IPS-11a (cell line): ENCODE data around the gene CEP162.
"Not testable (repeated sequence)": the region's sequence is repeated elsewhere in the genome, so short reads cannot be mapped to it uniquely, and the experiment has no call there.

ENCODE experiments used
- H3K4me3 ChIP-seq: one replicate; pipeline ENCODE4 v1.5.1; 2013; ENCODE audit warnings: low read depth, low read length, control low read depth

CEP162 gene, protein sequence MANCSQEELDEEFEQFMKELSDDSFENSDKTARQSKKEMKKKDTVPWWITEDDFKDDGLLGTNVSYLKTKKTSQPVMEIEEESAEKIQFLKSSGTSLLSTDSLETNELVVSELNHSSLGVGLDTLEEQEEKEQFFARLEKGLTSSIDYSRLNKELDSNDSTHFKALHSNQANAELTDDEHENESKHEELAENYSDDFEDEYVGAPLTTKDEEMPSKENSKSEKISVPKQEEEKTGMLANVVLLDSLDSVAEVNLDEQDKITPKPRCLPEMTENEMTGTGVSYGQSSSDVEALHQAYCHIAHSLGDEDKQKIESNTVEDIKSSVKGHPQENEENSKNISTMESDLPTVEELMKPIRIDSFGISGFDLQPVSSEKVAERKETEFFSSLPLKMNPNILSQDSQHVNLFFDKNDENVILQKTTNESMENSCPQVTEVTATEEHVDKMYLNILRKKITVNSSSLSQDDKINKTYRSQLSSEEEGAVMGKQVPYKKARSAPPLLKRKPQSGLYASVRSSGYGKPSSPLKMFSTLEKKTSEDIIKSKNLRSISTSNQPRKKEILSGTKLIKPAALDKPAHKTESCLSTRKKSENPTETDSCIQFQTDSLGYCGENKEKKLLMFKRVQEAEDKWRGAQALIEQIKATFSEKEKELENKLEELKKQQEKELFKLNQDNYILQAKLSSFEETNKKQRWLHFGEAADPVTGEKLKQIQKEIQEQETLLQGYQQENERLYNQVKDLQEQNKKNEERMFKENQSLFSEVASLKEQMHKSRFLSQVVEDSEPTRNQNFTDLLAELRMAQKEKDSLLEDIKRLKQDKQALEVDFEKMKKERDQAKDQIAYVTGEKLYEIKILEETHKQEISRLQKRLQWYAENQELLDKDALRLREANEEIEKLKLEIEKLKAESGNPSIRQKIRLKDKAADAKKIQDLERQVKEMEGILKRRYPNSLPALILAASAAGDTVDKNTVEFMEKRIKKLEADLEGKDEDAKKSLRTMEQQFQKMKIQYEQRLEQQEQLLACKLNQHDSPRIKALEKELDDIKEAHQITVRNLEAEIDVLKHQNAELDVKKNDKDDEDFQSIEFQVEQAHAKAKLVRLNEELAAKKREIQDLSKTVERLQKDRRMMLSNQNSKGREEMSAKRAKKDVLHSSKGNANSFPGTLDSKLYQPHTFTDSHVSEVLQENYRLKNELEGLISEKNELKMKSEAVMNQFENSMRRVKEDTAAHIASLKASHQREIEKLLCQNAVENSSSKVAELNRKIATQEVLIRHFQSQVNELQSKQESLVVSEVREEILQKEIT (N-terminal part only)

DNA sequence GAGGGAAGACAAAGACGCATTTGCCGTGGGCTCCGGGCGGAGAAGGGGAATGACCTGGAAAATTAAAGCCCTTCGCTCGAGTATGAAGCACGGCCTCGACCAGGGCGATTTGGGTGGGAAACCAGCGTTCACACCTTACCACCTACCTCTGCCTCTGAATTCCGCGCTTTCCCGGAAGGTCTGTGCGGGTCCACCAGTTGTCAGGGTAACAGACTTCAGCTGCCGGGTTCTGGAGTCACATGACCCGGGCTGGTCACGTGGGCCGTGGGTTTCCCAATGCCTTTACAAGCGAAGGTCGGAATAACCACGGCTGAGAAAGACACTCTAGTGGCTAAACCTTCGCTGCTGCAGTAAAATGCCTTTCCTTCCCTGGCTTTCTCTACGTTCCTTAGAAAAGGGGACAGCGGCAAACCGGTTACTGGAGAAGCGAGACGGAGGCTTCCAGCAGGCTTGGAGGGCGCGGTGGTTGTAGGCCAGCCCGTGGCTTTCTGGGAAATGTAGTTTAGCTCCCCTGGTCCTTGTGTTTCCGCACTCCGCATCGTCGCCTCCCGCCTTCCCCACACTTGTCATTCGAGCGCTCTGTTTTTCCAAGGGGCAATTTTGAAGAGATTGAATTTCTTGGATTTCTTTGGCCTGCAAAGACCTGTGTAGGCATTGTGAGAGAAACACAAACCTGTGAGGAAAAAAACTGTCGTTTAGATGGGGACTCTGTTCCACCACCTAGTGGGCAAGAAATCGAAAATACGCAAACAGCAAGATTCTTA lies at the start of gene CEP162:
TSS of gene CEP162 (minus strand) at position 210 of the 764 bp plus-strand sequence. CDS start 1,250 bp downstream, outside the sequence.
- H3K4me3 ChIP-seq = peak within 1 kb of the TSS; percentile 93

DNA sequence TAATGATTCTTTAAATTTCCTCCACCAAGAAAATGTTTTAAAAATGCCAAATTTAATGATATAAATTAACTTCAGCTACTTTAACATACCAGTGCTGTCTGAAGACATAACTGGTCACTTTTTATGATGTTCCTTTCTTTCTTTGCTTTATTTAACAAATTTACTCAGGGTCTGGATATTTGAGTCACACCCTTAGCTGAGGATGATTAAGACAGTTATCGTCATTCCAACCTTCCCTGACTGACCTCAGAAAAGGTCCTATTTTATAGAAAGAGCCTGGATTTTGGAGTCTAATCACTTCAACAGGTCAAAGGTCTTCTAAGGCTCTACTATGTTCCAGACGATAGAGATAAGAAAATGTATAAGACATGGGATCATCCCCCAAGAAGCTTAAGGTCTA lies 47.4 kb upstream of the CEP162 start:
- H3K4me3 ChIP-seq = no peak overlapping the region

DNA sequence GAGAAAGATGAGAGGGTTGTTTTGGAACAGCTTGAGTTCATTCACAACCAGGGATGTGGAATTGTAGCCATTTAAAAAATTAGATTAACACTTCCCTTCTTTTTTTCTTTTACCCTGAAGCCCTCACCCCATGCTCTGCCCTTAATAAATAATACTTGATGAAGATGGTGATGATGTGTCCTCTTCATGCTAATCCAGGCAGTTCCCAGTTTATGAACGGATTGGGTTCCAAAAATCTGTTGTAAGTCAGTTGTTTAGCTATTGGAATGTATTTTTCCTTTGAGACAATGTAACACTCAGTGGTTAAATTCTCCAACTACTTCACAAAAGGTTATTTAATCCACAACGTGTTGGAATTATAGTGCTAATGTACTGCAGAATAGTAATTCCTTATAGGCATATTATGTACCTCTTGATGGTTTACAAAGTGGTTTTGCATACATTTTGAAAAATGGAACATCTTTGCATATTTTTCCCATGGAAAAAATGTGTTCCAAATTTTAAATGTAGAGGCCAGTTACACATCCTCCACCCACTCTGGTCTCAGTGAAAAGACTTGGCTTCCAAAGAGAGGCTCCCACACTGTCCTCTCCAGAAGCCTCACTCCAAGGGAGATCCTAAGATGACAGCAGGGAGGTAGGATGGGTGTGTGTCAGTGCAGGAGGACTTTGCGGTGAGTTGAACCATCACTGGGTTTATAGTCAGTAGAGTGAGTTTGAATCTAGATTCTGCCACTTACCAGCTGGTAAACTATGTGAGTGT lies 45.8 kb upstream of the CEP162 start:
- H3K4me3 ChIP-seq = no peak overlapping the region

DNA sequence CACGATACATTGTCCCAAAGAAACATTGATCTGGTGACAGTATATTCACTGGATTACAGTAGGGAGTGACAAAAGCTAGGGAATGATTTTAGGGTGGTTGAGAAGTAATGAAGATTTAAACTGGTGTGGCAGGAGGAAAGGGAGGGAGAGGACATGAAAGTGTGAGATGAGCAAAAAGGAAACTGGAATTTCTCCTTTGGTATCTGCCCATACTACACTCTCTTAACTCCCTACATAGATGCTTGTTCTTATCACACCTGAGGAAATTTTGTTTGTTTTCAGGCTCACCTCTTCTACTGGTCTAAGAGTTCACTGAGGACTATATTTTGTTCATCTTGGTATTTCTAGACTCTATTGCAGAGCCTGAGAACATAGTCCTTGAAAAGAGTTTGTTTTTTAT lies 44.9 kb upstream of the CEP162 start:
- no peak overlapping the region for H3K4me3 ChIP-seq

DNA sequence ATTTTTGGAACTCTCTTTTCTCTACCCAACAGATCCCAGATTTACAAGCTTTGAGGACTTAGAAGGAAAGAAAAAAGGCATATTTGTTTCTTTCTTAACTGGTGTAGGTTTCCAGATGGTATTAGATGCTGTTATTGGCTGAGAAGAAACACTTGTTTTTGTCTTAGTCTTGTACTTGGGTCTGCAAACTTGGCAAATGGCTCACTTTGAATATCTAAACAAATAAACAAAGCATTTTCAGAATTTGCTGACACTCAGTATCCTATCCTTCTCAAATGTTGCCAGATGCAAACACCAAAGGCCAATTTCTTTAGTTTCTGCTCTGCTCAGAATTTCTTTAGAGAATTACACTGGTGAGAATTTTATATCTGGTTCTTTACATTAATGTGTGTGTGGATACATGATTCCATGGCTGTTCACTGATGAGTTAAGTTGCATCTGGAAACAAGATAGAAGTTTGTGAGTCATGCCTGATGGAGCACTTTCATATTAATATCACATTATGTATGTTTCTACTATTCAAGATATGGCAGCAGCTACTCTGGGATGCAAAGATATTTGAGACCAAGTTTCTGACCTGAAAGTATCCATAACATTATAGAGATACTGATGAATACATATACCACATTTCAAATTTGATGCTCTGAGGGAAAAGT lies 43.7 kb upstream of the CEP162 start:
- no peak overlapping the region for H3K4me3 ChIP-seq

DNA sequence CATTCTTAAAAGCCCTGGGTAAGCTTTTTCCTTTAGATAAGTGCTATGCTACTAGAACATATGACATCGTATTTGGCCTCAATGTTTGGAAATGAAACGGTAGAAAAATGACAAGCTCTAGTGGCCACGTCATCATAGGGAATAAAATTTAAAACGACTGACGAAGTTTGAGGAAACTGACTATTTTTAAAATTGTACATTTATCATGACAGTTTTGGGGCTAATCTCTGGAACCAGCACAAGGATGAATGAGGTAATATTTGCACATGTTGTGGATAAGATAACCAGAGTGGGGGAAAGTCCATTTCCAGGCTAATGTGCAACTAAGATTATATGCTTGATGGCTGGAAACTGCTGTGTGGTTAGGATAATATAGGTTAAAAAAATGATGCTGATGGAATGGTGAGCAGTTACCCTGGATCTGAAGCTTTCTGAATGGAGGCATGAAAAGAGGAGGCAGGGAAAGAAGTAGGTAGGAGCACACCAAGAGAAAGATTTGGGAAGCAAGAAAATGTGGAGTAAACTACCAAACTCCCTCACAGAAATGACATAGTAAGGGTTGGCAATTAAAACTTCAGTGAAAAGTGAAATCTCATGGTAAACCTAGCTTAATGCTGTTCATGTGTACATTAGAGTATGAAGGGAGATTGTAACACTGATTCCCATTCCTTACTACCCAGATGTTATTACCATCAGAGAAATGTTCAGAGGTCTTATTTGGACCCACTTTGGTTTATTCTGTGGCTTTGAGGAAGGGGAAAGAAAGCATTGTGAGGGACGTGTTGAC lies 42.7 kb upstream of the CEP162 start:
- H3K4me3 ChIP-seq = no peak overlapping the region

DNA sequence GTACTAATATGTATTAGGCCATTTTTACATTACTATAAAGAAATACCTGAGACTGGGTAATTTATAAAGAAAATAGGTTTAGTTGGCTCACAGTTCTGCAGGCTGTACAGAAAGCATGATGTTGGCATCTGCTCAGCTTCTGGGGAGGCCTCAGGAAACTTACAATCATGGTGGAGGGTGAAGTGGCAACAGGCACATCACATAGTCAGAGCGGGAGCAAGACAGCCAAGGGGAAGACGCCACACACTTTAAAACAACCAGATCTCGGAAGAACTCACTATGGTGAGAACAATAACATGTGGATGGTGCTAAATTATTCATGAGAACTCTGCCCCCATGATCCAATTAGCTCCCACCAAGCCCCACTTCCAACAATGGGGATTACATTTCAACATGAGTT lies 41.3 kb upstream of the CEP162 start:
- H3K4me3 ChIP-seq = no peak overlapping the region

DNA sequence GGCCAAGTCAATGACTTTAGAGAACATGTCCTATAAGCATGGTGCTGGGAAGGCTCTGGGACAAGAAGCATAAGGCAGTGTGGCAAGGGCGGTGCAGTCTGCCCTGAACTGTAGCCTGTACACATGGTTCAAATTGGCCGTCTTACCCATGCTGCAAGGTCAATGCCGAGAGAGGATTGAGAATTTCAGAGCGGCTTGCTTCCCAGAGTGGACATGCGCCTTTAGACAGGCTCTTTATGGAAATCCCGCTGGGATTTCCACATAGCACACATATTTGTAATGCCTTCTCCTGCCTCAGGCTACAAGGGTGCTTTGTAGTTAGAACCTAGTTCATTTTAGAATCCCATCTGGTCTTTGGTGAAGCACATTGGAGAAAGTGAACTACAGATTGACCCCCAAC lies 36.1 kb upstream of the CEP162 start:
- no peak overlapping the region for H3K4me3 ChIP-seq

DNA sequence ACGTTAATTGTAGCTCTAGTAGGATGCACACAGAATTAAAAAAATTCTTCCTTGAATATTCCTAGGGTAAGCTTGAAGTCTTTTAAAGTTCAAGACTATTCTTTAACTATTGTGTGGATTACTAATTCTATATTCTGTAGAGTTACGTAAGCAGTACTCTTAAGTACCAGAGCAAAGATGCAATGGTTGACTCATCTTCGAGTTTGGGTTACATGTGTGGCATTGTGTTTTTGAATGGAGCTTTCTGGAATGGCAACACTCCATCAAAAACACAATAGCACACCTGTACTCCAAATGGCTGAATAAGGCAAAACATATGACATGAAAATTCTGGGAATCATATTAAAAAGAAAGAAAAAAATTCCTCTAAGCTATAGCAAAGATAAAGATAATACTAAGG lies 33.5 kb upstream of the CEP162 start:
- H3K4me3 ChIP-seq = no peak overlapping the region

DNA sequence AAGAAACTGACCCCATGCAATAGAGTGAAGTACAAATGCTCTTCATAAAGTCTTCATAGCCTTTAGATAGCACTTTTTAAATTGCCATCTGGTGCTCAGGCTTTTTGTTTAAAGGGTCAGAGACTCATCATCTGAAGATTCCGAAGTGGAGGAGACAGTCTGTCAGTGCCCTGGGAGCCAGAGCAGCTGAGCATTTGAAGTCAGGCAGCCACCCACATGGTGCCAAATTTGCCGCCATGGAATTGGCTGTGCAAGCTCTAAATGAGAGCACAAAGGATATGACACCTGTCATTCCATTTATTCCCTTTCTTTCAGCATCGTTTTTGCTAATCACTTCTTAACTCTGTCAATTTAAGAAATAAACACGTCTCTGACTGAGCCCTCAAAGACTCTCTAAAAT lies 32.8 kb upstream of the CEP162 start:
- no peak overlapping the region for H3K4me3 ChIP-seq

DNA sequence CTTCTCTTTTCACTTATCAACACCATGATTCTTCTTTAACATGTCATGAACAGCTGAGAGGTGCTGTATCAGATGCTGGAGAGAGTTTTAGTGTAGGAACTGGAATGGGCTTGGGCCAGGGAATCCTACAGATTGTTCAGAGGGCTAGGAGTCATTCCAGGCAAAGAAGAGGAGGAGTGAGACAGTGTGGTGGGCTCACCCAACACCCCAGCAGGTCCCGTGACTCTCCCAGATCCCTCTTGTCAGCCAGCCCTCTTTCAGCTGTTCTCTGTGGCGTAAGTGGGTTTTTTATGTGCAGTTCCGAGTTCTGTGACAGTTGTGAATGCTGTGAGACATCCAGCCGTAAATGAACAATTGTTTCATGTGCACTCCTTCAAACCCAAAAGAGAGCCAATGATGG lies 31.4 kb upstream of the CEP162 start:
- H3K4me3 ChIP-seq = no peak overlapping the region

DNA sequence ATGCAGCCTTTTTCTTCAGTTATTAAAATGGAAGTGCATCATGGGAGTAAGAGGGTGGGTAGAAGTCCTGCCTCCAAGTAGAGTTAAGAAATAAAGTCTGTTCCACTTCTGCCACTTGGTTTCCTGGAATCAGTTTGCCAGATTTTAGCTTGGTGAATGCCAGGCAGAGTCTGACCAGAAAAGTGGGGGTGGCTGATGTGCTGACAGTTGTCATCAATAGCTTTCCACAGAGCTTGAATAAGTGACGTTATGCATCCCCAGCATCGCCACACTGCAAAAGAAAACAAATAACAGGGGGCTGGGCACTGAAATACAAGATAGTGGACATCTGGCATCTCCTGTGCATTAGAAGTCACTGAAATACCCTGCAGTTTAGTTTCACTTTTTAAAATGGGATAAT lies 30.8 kb upstream of the CEP162 start:
- H3K4me3 ChIP-seq = no peak overlapping the region

DNA sequence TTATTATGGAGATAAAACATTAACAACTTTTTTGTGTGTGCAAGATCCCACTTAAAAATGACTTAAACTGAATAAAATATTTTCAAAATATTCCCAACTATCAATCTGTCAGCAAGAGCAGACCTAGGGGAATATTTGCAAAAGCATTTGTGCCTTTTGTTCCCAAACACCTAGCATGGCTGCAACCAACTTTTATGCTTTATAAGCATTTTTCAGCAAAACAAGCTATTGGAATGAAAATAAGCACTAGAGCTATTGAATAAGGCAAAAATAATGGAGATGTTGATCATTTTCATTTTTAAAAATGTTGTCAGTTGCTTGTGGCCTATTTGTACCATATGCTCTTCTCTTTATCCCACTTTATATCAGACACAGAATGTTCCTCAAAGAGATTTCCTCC lies 28.2 kb upstream of the CEP162 start:
- H3K4me3 ChIP-seq = no peak overlapping the region

DNA sequence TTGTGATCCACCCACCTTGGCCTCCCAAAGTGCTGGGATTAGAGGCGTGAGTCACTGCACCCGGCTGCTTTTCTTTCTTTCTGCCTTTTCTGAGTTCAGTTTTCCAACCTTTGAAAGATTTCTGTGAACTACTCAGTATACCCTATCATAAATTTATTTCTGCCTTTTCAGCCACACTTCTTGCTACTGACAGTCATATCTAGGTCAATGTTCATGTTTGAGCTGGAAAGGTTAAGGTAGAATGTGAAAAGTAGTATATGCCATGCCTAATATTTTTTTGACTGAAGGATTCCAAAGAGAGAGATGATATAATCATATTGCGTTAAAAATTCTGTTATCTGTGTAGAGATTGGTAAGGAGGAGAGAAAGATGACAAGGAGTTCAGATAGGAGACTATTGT lies 25.9 kb upstream of the CEP162 start:
- no peak overlapping the region for H3K4me3 ChIP-seq

DNA sequence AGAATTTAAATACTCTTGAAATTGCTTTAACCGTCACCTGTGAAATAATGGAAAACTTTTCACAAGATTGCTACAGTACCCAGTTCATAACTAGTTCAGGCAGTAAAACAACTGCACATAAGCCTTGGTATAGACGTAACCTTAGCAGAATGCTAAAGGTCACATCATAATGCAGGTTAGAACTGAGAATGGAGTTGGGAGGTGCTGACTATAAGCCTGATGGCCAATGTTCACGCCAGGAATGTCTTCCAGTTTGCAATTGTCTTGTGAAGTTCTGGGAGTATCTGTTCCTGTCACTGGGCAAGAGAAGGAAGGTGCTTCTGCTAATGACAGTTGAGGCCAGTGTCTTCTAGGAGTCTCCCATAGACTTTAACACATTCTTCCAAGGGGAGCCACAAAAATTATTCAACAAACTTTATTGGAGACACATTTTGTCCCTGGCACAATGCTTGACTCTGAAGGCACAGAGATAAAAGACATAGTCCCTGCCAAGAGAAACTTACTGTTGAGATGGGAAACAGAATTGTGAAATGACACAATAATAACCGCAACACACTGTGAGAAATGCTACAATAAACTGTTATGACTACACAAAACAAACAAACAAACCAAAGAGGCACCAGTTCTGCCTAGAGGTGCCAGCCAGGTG lies 24.6 kb upstream of the CEP162 start:
- H3K4me3 ChIP-seq = no peak overlapping the region

DNA sequence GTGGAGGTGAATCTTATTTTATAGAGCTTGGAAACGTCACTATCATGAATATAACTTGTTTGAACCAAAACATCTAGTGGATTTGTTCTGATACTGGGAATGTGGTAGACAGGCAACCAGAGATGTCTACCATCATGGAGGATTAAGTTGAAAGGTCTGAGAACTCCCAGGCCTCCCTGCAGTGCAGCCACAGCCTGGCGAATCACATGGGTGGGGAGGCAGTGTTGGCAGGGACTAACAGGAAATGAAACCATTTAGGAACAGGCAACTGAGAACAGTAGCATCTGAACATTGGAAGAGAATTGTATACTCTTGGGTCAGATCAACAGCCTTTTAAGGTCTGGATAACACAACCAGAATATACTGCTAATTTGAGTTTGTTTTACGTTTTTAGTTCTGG lies 22.3 kb upstream of the CEP162 start:
- H3K4me3 ChIP-seq = no peak overlapping the region

DNA sequence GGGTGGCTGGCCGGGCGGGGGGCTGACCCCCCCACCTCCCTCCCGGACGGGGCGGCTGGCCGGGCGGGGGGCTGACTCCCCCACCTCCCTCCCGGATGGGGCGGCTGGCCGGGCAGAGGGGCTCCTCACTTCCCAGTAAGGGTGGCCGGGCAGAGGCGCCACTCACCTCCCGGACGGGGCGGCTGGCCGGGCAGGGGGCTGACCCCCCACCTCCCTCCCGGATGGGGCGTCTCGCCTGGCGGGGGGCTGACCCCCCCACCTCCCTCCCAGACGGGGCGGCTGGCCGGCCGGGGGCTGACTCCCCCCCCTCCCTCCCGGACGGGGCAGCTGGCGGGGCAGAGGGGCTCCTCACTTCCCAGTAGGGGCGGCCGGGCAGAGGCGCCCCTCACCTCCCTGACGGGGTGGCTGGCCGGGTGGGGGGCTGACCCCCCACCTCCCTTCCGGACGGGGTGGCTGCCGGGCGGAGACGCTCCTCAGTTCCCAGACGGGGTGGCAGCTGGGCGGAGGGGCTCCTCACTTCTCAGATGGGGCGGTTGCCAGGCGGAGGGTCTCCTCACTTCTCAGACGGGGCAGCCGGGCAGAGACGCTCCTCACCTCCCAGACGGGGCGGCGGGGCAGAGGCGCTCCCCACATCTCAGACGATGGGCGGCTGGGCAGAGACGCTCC lies 17.1 kb upstream of the CEP162 start:
- H3K4me3 ChIP-seq = not testable (repeated sequence)
